Loucy (cell line): ENCODE results near the gene HUS1.
"Not testable (repeated sequence)": the region's sequence is repeated elsewhere in the genome, so short reads cannot be mapped to it uniquely, and the experiment has no call there.

Experiments
- H2AFZ ChIP-seq: fragments of 200-600 bp; sonication (generic); 2 replicates; pipeline ENCODE4 v1.6.0; 2016; ENCODE audit warnings: antibody characterized with exemption, mild to moderate bottlenecking, low read length, moderate library complexity
- H3F3A ChIP-seq: fragments of 200-600 bp; 2 replicates; pipeline ENCODE4 v1.6.0; 2016; ENCODE audit warnings: antibody characterized with exemption, low read depth, mild to moderate bottlenecking
- H3K27me3 ChIP-seq: fragments of 200-600 bp; sonication (generic); 2 replicates; pipeline ENCODE4 v1.6.1; 2014; ENCODE audit warnings: low read length, mild to moderate bottlenecking; ENCODE audit not compliant: insufficient read depth, poor library complexity, severe bottlenecking
- H3K36me3 ChIP-seq: fragments of 200-600 bp; sonication (generic); 2 replicates; pipeline ENCODE4 v1.6.1; 2016; ENCODE audit warnings: low read length; ENCODE audit not compliant: insufficient read depth
- H3K4me1 ChIP-seq: fragments of 200-600 bp; sonication (generic); 2 replicates; pipeline ENCODE4 v1.5.1; 2014; ENCODE audit warnings: low read length, mild to moderate bottlenecking; ENCODE audit not compliant: insufficient read depth, poor library complexity, severe bottlenecking
- H3K4me2 ChIP-seq: fragments of 200-600 bp; sonication (generic); 2 replicates; pipeline ENCODE4 v1.6.0; 2014; ENCODE audit warnings: antibody characterized with exemption, low read length, low read depth, mild to moderate bottlenecking; ENCODE audit not compliant: poor library complexity, severe bottlenecking
- H3K4me3 ChIP-seq: fragments of 200-600 bp; sonication (generic); 2 replicates; pipeline ENCODE4 v1.5.1; 2014; ENCODE audit warnings: low read length, mild to moderate bottlenecking, mixed read lengths; ENCODE audit not compliant: poor library complexity, severe bottlenecking
- H3K79me2 ChIP-seq: fragments of 200-600 bp; sonication (generic); 2 replicates; pipeline ENCODE4 v1.6.1; 2014; ENCODE audit warnings: low read length; ENCODE audit not compliant: insufficient read depth
- H3K9ac ChIP-seq: fragments of 200-600 bp; sonication (generic); 2 replicates; pipeline ENCODE4 v1.6.0; 2014; ENCODE audit warnings: mild to moderate bottlenecking, low read depth, low read length, moderate library complexity; ENCODE audit not compliant: poor library complexity, severe bottlenecking
- H3K9me2 ChIP-seq: fragments of 200-600 bp; sonication (generic); replicated peaks from 2 replicates; pipeline ENCODE4 v1.6.1; 2016; ENCODE audit warnings: low read depth, low read length, mixed read lengths
- H3K9me3 ChIP-seq: fragments of 200-600 bp; sonication (generic); 2 replicates; pipeline ENCODE4 v1.6.1; 2014; ENCODE audit warnings: mild to moderate bottlenecking, antibody characterized with exemption, low read length, low read depth; ENCODE audit not compliant: insufficient read depth
- H4K20me1 ChIP-seq: fragments of 200-600 bp; sonication (generic); 2 replicates; pipeline ENCODE4 v1.6.0; 2014; ENCODE audit warnings: antibody characterized with exemption, low read length, mild to moderate bottlenecking; ENCODE audit not compliant: insufficient read depth, poor library complexity, severe bottlenecking
- CTCF ChIP-seq: fragments of 200-600 bp; sonication (generic); conservative IDR thresholded peaks from 2 replicates; pipeline ENCODE4 v1.5.1; 2014; ENCODE audit warnings: mild to moderate bottlenecking, antibody characterized with exemption, low read length
- EZH2phosphoT487 ChIP-seq: fragments of 200-600 bp; IDR thresholded peaks from 2 replicates; pipeline ENCODE4 v1.6.1; 2018; ENCODE audit warnings: antibody characterized with exemption, mild to moderate bottlenecking, moderate library complexity, borderline replicate concordance

The HUS1 gene

GRCh38 chr7:47924266-47924665 lies 55.1 kb downstream of the HUS1 start:
- Histone ChIP-seq H3K79me2 (no peaks in the 10 kb centered on the region), H3K4me1 (no peaks in the 10 kb centered on the region), H3F3A (no peaks in the 10 kb centered on the region), H3K9ac (no peak overlapping the region), H3K4me2 (no peak overlapping the region), H2AFZ (no peak overlapping the region), H3K27me3 (no peaks in the 10 kb centered on the region), H4K20me1 (no peaks in the 10 kb centered on the region), H3K4me3 (no peak overlapping the region), H3K9me2 (no peaks in the 10 kb centered on the region), H3K9me3 (no peaks in the 10 kb centered on the region), H3K36me3 (no peaks in the 10 kb centered on the region)
- no peak for TF ChIP-seq CTCF
- no peak for TF ChIP-seq EZH2phosphoT487

- not testable (repeated sequence) for H3K9ac ChIP-seq, H3K27me3 ChIP-seq, H2AFZ ChIP-seq, H3K4me3 ChIP-seq, H3K79me2 ChIP-seq, H3K9me2 ChIP-seq, H3K4me2 ChIP-seq, H4K20me1 ChIP-seq, H3K9me3 ChIP-seq, H3F3A ChIP-seq, H3K36me3 ChIP-seq, H3K4me1 ChIP-seq
Observed at GRCh38 chr7:47923081-47923875, 56.1 kb downstream of the HUS1 start.

GRCh38 chr7:47916514-47916913 lies 62.9 kb downstream of the HUS1 start:
- H3K9me2 ChIP-seq, H3K4me3 ChIP-seq, H2AFZ ChIP-seq, H3K4me1 ChIP-seq, H3K79me2 ChIP-seq, H3K27me3 ChIP-seq, H3K4me2 ChIP-seq, H3F3A ChIP-seq, H3K36me3 ChIP-seq, H3K9me3 ChIP-seq, H4K20me1 ChIP-seq, H3K9ac ChIP-seq: not testable (repeated sequence)

GRCh38 chr7:47915616-47915976 lies 63.8 kb downstream of the HUS1 start:
- H3K4me1 ChIP-seq: no peaks in the 10 kb centered on the region
- no peaks in the 10 kb centered on the region for H4K20me1 ChIP-seq
- no peak overlapping the region for H3K9ac ChIP-seq
- H3K79me2 ChIP-seq: no peaks in the 10 kb centered on the region
- no peaks in the 10 kb centered on the region for H3F3A ChIP-seq
- no peak for TF ChIP-seq EZH2phosphoT487
- no peak for TF ChIP-seq CTCF
- no peaks in the 10 kb centered on the region for H3K9me3 ChIP-seq
- H2AFZ ChIP-seq: no peak overlapping the region
- H3K9me2 ChIP-seq: no peaks in the 10 kb centered on the region
- no peaks in the 10 kb centered on the region for H3K27me3 ChIP-seq
- no peak overlapping the region for H3K4me3 ChIP-seq
- H3K4me2 ChIP-seq: no peak overlapping the region
- H3K36me3 ChIP-seq: no peaks in the 10 kb centered on the region
